MM.1S (cell line): ENCODE measurements around the gene RUNX1.
A peak's percentile ranks its signal among the peaks of the same experiment; 100 is the strongest.

Experiments used
- DNase-seq: peaks from one replicate; pipeline ENCODE4 v3.0.0-alpha.2; 2015
- H2AFZ ChIP-seq: fragments of 300-600 bp; sonication (generic); 2 replicates; pipeline ENCODE4 v1.6.0; 2016; ENCODE audit warnings: antibody characterized with exemption, low read length
- H3F3A ChIP-seq: fragments of 300-600 bp; sonication (generic); 2 replicates; pipeline ENCODE4 v1.6.1; 2016; ENCODE audit warnings: mild to moderate bottlenecking, antibody characterized with exemption, low read length, moderate library complexity, mixed read lengths; ENCODE audit not compliant: insufficient read depth
- H3K27ac ChIP-seq: fragments of 300-600 bp; sonication (generic); 2 replicates; pipeline ENCODE4 v1.5.1; 2016; ENCODE audit warnings: mild to moderate bottlenecking, low read length
- H3K27me3 ChIP-seq: fragments of 300-600 bp; sonication (generic); replicated peaks from 2 replicates; pipeline ENCODE4 v1.6.0; 2016; ENCODE audit warnings: low read length; ENCODE audit not compliant: insufficient read depth
- H3K36me3 ChIP-seq: fragments of 300-600 bp; sonication (generic); replicated peaks from 2 replicates; pipeline ENCODE4 v1.6.1; 2016; ENCODE audit warnings: mild to moderate bottlenecking, low read length, mixed read lengths; ENCODE audit not compliant: insufficient read depth
- H3K4me1 ChIP-seq: fragments of 300-600 bp; sonication (generic); 2 replicates; pipeline ENCODE4 v1.6.1; 2016; ENCODE audit warnings: low read length, mixed read lengths
- H3K4me2 ChIP-seq: fragments of 300-600 bp; sonication (generic); 2 replicates; pipeline ENCODE4 v1.6.0; 2016; ENCODE audit warnings: low read depth, low read length
- H3K4me3 ChIP-seq: fragments of 300-600 bp; sonication (generic); 2 replicates; pipeline ENCODE4 v1.5.1; 2016; ENCODE audit warnings: low read length, mixed read lengths
- H3K79me2 ChIP-seq: fragments of 300-600 bp; sonication (generic); 2 replicates; pipeline ENCODE4 v1.6.1; 2016; ENCODE audit warnings: mixed run types, low read length, mixed read lengths
- H3K9ac ChIP-seq: fragments of 300-600 bp; sonication (generic); 2 replicates; pipeline ENCODE4 v1.6.1; 2016; ENCODE audit warnings: low read length, mixed read lengths
- H3K9me2 ChIP-seq: fragments of 300-600 bp; sonication (generic); replicated peaks from 2 replicates; pipeline ENCODE4 v1.6.1; 2016; ENCODE audit warnings: mild to moderate bottlenecking, low read length, mixed read lengths; ENCODE audit not compliant: insufficient read depth
- H3K9me3 ChIP-seq: fragments of 300-600 bp; sonication (generic); replicated peaks from 2 replicates; pipeline ENCODE4 v1.6.1; 2016; ENCODE audit warnings: mild to moderate bottlenecking, low read length, mixed read lengths; ENCODE audit not compliant: insufficient read depth
- H4K20me1 ChIP-seq: fragments of 300-600 bp; sonication (generic); 2 replicates; pipeline ENCODE4 v1.6.1; 2016; ENCODE audit warnings: mild to moderate bottlenecking, low read length, moderate library complexity, mixed read lengths; ENCODE audit not compliant: insufficient read depth
- EZH2 ChIP-seq: fragments of 300-600 bp; sonication (generic); optimal IDR thresholded peaks from 2 replicates; pipeline ENCODE3; 2017; ENCODE audit warnings: low read depth, mild to moderate bottlenecking, antibody characterized with exemption, low read length, mixed read lengths
- EZH2phosphoT487 ChIP-seq: fragments of 300-600 bp; sonication (generic); IDR thresholded peaks from 2 replicates; pipeline ENCODE4 v1.6.1; 2018; ENCODE audit warnings: antibody characterized with exemption, low read length
- TF ChIP-seq, protein P1 (sequence below): fragments of 300-600 bp; sonication (generic); IDR thresholded peaks from 2 replicates; pipeline ENCODE4 v1.5.1; 2016; ENCODE audit warnings: antibody characterized with exemption, low read length, mixed read lengths

Gene RUNX1

DNA sequence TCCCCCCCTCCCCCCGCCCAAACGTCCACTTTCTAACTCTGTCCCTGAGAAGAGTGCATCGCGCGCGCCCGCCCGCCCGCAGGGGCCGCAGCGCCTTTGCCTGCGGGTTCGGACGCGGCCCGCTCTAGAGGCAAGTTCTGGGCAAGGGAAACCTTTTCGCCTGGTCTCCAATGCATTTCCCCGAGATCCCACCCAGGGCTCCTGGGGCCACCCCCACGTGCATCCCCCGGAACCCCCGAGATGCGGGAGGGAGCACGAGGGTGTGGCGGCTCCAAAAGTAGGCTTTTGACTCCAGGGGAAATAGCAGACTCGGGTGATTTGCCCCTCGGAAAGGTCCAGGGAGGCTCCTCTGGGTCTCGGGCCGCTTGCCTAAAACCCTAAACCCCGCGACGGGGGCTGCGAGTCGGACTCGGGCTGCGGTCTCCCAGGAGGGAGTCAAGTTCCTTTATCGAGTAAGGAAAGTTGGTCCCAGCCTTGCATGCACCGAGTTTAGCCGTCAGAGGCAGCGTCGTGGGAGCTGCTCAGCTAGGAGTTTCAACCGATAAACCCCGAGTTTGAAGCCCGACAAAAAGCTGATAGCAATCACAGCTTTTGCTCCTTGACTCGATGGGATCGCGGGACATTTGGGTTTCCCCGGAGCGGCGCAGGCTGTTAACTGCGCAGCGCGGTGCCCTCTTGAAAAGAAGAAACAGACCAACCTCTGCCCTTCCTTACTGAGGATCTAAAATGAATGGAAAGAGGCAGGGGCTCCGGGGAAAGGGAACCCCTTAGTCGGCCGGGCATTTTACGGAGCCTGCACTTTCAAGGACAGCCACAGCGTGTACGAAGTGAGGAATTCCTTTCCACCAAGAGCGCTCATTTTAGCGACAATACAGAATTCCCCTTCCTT, 158.1 kb downstream of the RUNX1 start:
- H3K4me1 ChIP-seq, result no peaks in the 10 kb centered on the region
- H3F3A ChIP-seq, result peaks cover 29% of the 10 kb centered on the region
- TF ChIP-seq, protein P1, sequence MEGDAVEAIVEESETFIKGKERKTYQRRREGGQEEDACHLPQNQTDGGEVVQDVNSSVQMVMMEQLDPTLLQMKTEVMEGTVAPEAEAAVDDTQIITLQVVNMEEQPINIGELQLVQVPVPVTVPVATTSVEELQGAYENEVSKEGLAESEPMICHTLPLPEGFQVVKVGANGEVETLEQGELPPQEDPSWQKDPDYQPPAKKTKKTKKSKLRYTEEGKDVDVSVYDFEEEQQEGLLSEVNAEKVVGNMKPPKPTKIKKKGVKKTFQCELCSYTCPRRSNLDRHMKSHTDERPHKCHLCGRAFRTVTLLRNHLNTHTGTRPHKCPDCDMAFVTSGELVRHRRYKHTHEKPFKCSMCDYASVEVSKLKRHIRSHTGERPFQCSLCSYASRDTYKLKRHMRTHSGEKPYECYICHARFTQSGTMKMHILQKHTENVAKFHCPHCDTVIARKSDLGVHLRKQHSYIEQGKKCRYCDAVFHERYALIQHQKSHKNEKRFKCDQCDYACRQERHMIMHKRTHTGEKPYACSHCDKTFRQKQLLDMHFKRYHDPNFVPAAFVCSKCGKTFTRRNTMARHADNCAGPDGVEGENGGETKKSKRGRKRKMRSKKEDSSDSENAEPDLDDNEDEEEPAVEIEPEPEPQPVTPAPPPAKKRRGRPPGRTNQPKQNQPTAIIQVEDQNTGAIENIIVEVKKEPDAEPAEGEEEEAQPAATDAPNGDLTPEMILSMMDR, result no peak
- TF ChIP-seq EZH2phosphoT487 (no peak), EZH2 (no peak)
- no peak overlapping the region for H3K4me2 ChIP-seq
- H3K27ac ChIP-seq, result no peak overlapping the region
- peaks cover 25% of the 10 kb centered on the region for H3K27me3 ChIP-seq
- H3K9ac ChIP-seq, result no peak overlapping the region
- no peak for DNase-seq
- no peaks in the 10 kb centered on the region for H3K36me3 ChIP-seq
- peaks cover 10% of the 10 kb centered on the region for H3K79me2 ChIP-seq
- H3K9me3 ChIP-seq, result no peaks in the 10 kb centered on the region
- H4K20me1 ChIP-seq, result no peaks in the 10 kb centered on the region
- no peaks in the 10 kb centered on the region for H3K9me2 ChIP-seq
- H3K4me3 ChIP-seq, result no peak overlapping the region
- H2AFZ ChIP-seq, result no peak overlapping the region

DNA sequence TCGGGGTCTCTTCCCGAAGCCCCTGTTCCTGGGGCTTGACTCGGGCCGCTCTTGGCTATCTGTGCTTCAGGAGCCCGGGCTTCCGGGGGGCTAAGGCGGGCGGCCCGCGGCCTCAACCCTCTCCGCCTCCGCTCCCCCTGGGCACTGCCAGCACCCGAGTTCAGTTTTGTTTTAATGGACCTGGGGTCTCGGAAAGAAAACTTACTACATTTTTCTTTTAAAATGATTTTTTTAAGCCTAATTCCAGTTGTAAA, 158.7 kb downstream of the RUNX1 start:
- H4K20me1 ChIP-seq, result no peaks in the 10 kb centered on the region

DNA sequence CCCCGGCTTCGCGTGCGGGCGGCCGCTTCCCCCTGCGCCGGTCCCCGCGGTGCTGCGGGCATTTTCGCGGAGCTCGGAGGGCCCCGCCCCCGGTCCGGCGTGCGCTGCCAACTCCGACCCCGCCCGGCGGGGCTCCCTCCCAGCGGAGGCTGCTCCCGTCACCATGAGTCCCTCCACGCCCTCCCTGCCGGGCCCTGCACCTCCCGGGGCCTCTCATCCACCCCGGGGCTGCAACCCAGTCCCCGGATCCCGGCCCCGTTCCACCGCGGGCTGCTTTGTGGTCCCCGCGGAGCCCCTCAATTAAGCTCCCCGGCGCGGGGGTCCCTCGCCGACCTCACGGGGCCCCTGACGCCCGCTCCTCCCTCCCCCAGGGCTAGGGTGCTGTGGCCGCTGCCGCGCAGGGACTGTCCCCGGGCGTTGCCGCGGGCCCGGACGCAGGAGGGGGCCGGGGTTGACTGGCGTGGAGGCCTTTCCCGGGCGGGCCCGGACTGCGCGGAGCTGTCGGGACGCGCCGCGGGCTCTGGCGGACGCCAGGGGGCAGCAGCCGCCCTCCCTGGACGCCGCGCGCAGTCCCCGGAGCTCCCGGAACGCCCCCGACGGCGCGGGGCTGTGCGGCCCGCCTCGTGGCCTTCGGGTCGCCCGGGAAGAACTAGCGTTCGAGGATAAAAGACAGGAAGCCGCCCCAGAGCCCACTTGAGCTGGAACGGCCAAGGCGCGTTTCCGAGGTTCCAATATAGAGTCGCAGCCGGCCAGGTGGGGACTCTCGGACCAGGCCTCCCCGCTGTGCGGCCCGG, 159.2 kb downstream of the RUNX1 start:
- H3K9me2 ChIP-seq, result no peaks in the 10 kb centered on the region
- peak overlapping the region; percentile 93 for H3K4me2 ChIP-seq
- H3K36me3 ChIP-seq, result no peaks in the 10 kb centered on the region
- DNase-seq, result peak; percentile 92
- 0 out of 2 replicates have a peak, but pooled peaks cover 7% of the 10 kb centered on the region for H3K4me1 ChIP-seq
- H3K27me3 ChIP-seq, result peaks cover 25% of the 10 kb centered on the region
- H3K79me2 ChIP-seq, result peaks cover 20% of the 10 kb centered on the region
- no peaks in the 10 kb centered on the region for H3K9me3 ChIP-seq
- TF ChIP-seq, protein P1, result peak; percentile 70
- no peak for TF ChIP-seq EZH2
- TF ChIP-seq EZH2phosphoT487, result no peak
- no peaks in the 10 kb centered on the region for H4K20me1 ChIP-seq
- peak overlapping the region; percentile 75 for H3K27ac ChIP-seq
- H2AFZ ChIP-seq, result peak overlapping the region; percentile 84
- H3F3A ChIP-seq, result peaks cover 30% of the 10 kb centered on the region
- peak overlapping the region; percentile 87 for H3K9ac ChIP-seq
- peak overlapping the region; percentile 78 for H3K4me3 ChIP-seq

More for the DNA sequence above, 158.7 kb downstream of the RUNX1 start:
- no peak overlapping the region for H3K27ac ChIP-seq
- peak overlapping the region; percentile 2; the same call in 1 of the 2 replicates for H2AFZ ChIP-seq
- H3K9me2 ChIP-seq, result no peaks in the 10 kb centered on the region
- 0 out of 2 replicates have a peak, but pooled peaks cover 2% of the 10 kb centered on the region for H3K4me1 ChIP-seq
- H3K27me3 ChIP-seq, result peaks cover 25% of the 10 kb centered on the region
- peaks cover 15% of the 10 kb centered on the region for H3K79me2 ChIP-seq
- no peak overlapping the region for H3K9ac ChIP-seq
- H3K4me2 ChIP-seq, result peak overlapping the region; percentile 93
- DNase-seq, result no peak
- TF ChIP-seq, protein P1, result no peak
- TF ChIP-seq EZH2phosphoT487, result no peak
- no peak for TF ChIP-seq EZH2
- peaks cover 30% of the 10 kb centered on the region for H3F3A ChIP-seq
- H3K4me3 ChIP-seq, result peak overlapping the region; percentile 35; the same call in 1 of the 2 replicates
- no peaks in the 10 kb centered on the region for H3K9me3 ChIP-seq
- H3K36me3 ChIP-seq, result no peaks in the 10 kb centered on the region
